Measurements from ENCODE around the gene CHD6. TPM values are rescaled to one million over a fixed set of nuclear protein-coding genes. Genes with fewer than 3 reads are reported as not detected.

Gene CHD6
- total RNA-seq, 1 experiment from 2014 or later, result 18.5 TPM

- DNase-seq (ENCODE audit: low spot score), result no peak
Measured at GRCh38 chr20:41592516-41593216, 25.5 kb downstream of the CHD6 start.

GRCh38 chr20:41587956-41588355 lies 30.2 kb downstream of the CHD6 start:
- no peak for DNase-seq (ENCODE audit: low spot score)

GRCh38 chr20:41587523-41587922 lies 30.7 kb downstream of the CHD6 start:
- no peak for DNase-seq (ENCODE audit: low spot score)

- no peak for DNase-seq (ENCODE audit: low spot score)
Measured at GRCh38 chr20:41586772-41587171, 31.4 kb downstream of the CHD6 start.

- DNase-seq (ENCODE audit: low spot score), result no peak
Measured at GRCh38 chr20:41580350-41580749, 37.8 kb downstream of the CHD6 start.

GRCh38 chr20:41577129-41578009 lies 40.8 kb downstream of the CHD6 start:
- DNase-seq (ENCODE audit: low spot score), result no peak

- DNase-seq (ENCODE audit: low spot score), result no peak
Measured at GRCh38 chr20:41575412-41575811, 42.8 kb downstream of the CHD6 start.

GRCh38 chr20:41574802-41575389 lies 43.3 kb downstream of the CHD6 start:
- no peak for DNase-seq (ENCODE audit: low spot score)

- no peak for DNase-seq (ENCODE audit: low spot score)
Measured at GRCh38 chr20:41573955-41574354, 44.2 kb downstream of the CHD6 start.

GRCh38 chr20:41572010-41572572 lies 46.1 kb downstream of the CHD6 start:
- DNase-seq (ENCODE audit: low spot score), result peak; percentile 40

- DNase-seq (ENCODE audit: low spot score), result no peak
Measured at GRCh38 chr20:41571006-41571405, 47.2 kb downstream of the CHD6 start.

GRCh38 chr20:41570557-41570956 lies 47.6 kb downstream of the CHD6 start:
- no peak for DNase-seq (ENCODE audit: low spot score)

- DNase-seq (ENCODE audit: low spot score), result no peak
Measured at GRCh38 chr20:41567615-41568014, 50.6 kb downstream of the CHD6 start.

- DNase-seq (ENCODE audit: low spot score), result no peak
Measured at GRCh38 chr20:41566896-41567527, 51.2 kb downstream of the CHD6 start.

GRCh38 chr20:41563087-41563486 lies 55.1 kb downstream of the CHD6 start:
- DNase-seq (ENCODE audit: low spot score), result no peak

GRCh38 chr20:41560970-41561369 lies 57.2 kb downstream of the CHD6 start:
- DNase-seq (ENCODE audit: low spot score), result no peak

GRCh38 chr20:41559658-41560057 lies 58.5 kb downstream of the CHD6 start:
- DNase-seq (ENCODE audit: low spot score), result no peak

GRCh38 chr20:41553142-41553879 lies 64.9 kb downstream of the CHD6 start:
- DNase-seq (ENCODE audit: low spot score), result no peak

- DNase-seq (ENCODE audit: low spot score), result no peak
Measured at GRCh38 chr20:41552295-41553068, 65.7 kb downstream of the CHD6 start.

- no peak for DNase-seq (ENCODE audit: low spot score)
Measured at GRCh38 chr20:41551011-41551705, 67.0 kb downstream of the CHD6 start.
